Spinal cord (tissue), 10 donors: ENCODE results near the gene GP1BB. TPM values are rescaled to one million over a fixed set of nuclear protein-coding genes. Genes with fewer than 3 reads are reported as not detected.

Experiments
- DNase-seq, 6 donors: peaks; one replicate each; pipeline versions ENCODE4 v3.0.0 to v3.0.0-alpha.2; 2013 to 2015; ENCODE audit warnings: low spot score in 6 of 6, low read depth in 4 of 6
- H3K27ac ChIP-seq: one replicate; pipeline ENCODE4 v1.5.1; 2013; ENCODE audit warnings: low read depth, low read length, control low read depth
- H3K27me3 ChIP-seq: one replicate; pipeline ENCODE4 v1.6.1; 2013; ENCODE audit warnings: low read length; ENCODE audit not compliant: control insufficient read depth, insufficient read depth
- H3K36me3 ChIP-seq: one replicate; pipeline ENCODE4 v1.6.1; 2013; ENCODE audit warnings: low read length; ENCODE audit not compliant: control insufficient read depth, insufficient read depth
- H3K4me1 ChIP-seq: one replicate; pipeline ENCODE4 v1.6.1; 2013; ENCODE audit warnings: low read length; ENCODE audit not compliant: control insufficient read depth, insufficient read depth
- H3K4me3 ChIP-seq: one replicate; pipeline ENCODE4 v1.5.1; 2013; ENCODE audit warnings: low read depth, low read length, control low read depth
- H3K9me3 ChIP-seq: one replicate; pipeline ENCODE4 v1.6.1; 2013; ENCODE audit warnings: low read length; ENCODE audit not compliant: control insufficient read depth, insufficient read depth
- WGBS: methylation state at CpG from one replicate; pipeline ENCODE4 v1.1.5; 2013; ENCODE audit warnings: missing lambda C conversion rate; ENCODE audit not compliant: insufficient coverage; 5-methylcytosine and 5-hydroxymethylcytosine counted together
- polyA plus RNA-seq, 2 donors: library from polyadenylated mRNA; unstranded; fragments of 120-200 nt; gene quantifications; one replicate each; pipeline ENCODE4 v1.2.1, GENCODE V29; 2013; ENCODE audit not compliant: insufficient read length in 2 of 2
- total RNA-seq, 2 donors: library from RNA; depleted of rRNA in 1 of 2; stranded (reverse); fragments of 120-200 nt in 1 of 2; fragments of >200 nt in 1 of 2; gene quantifications; one replicate each; pipeline versions ENCODE4 v1.2.3 to v1.2.4, GENCODE V29; 2013 to 2014
- donor health status: healthy.

GP1BB gene
- total and polyA plus RNA-seq, 4 donors = 5.3 to 50.5 (median 27.1) TPM

GRCh38 chr22:19713245-19713644 is 10.1 kb upstream of the GP1BB start:
- Histone ChIP-seq H3K4me3 (no peak overlapping the region), H3K9me3 (no peaks in the 10 kb centered on the region), H3K4me1 (peaks cover 60% of the 10 kb centered on the region), H3K27ac (no peak overlapping the region), H3K36me3 (peaks cover 20% of the 10 kb centered on the region), H3K27me3 (no peaks in the 10 kb centered on the region)
- WGBS = 93% methylated on average over 4 of the region's 13 CpGs
- DNase-seq = no peak

- Histone ChIP-seq H3K9me3 (no peaks in the 10 kb centered on the region), H3K27me3 (no peaks in the 10 kb centered on the region), H3K4me3 (peak overlapping the region; percentile 38), H3K27ac (no peak overlapping the region), H3K36me3 (peaks cover 20% of the 10 kb centered on the region), H3K4me1 (peaks cover 64% of the 10 kb centered on the region)
- no peak for DNase-seq
- 20% methylated on average over 38 of the region's 38 CpGs for WGBS
Observed at GRCh38 chr22:19713650-19714311, 9.6 kb upstream of the GP1BB start.

DNA sequence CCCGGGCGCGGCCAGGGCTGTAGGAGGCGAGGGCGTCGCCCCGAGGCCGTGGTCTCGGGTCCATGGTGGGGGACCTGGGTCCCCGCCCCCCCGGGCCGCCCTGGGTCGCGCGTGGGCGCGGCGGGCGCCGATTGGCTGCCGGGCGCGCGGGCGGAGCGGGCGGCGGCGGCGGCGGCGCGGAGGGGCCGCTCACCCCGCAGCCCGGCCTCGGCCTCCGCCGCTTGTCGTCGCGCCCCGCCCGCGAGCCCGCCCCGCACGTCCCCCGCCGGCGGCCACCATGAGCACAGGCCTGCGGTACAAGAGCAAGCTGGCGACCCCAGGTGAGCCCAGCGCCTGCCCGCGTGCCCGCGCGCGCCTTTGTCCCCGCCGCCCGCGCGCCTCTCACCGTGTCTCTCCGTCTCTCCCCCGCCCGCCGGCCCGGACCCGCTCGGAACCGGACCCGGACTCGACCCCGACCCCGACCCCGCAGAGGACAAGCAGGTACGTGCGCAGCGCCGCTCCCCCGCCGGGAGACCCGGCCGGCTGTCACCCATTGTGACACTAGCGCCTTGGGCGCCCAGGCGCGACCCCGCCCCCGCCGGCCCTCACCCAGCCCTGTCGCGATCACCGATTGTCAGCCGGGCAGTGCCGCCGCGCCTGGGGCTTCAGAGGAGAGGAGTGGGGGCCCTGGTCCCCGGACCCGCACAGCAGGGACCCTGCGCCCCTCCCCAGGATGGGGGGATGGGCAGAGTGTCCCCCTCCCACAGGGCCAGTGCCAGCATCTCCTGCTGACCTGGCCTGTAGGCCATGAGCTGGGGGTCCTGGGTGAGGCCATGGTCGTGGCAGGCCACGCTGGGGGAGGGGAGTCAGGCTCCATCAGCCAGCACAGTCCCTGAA is 8.8 kb upstream of the GP1BB start, which contains the start of gene SEPTIN5:
Gene SEPTIN5 (plus strand): TSS at position 192 of the 876 bp plus-strand sequence. CDS start 86 bp downstream, at position 278.
- WGBS = under 1% methylated on average over 106 of the region's 106 CpGs
- Histone ChIP-seq H3K4me1 (peaks cover 62% of the 10 kb centered on the region), H3K27me3 (no peaks in the 10 kb centered on the region)

GRCh38 chr22:19715188-19715930 is 8.0 kb upstream of the GP1BB start:
- WGBS = 81% methylated on average over 4 of the region's 4 CpGs
- Histone ChIP-seq H3K4me3 (peak overlapping the region; percentile 46), H3K4me1 (peaks cover 59% of the 10 kb centered on the region), H3K9me3 (no peaks in the 10 kb centered on the region), H3K27ac (no peak overlapping the region), H3K36me3 (peaks cover 34% of the 10 kb centered on the region), H3K27me3 (peaks cover 3% of the 10 kb centered on the region)
- DNase-seq = no peak

More for the DNA sequence above, 8.8 kb upstream of the GP1BB start, which contains the start of gene SEPTIN5:
- Histone ChIP-seq H3K27ac (no peak within 1 kb of the TSS), H3K9me3 (no peaks in the 10 kb centered on the region), H3K4me3 (peak within 1 kb of the TSS; percentile 46), H3K36me3 (peaks cover 26% of the 10 kb centered on the region)
- DNase-seq = peak in 2 of 6 donors; percentile 61 to 72

DNA sequence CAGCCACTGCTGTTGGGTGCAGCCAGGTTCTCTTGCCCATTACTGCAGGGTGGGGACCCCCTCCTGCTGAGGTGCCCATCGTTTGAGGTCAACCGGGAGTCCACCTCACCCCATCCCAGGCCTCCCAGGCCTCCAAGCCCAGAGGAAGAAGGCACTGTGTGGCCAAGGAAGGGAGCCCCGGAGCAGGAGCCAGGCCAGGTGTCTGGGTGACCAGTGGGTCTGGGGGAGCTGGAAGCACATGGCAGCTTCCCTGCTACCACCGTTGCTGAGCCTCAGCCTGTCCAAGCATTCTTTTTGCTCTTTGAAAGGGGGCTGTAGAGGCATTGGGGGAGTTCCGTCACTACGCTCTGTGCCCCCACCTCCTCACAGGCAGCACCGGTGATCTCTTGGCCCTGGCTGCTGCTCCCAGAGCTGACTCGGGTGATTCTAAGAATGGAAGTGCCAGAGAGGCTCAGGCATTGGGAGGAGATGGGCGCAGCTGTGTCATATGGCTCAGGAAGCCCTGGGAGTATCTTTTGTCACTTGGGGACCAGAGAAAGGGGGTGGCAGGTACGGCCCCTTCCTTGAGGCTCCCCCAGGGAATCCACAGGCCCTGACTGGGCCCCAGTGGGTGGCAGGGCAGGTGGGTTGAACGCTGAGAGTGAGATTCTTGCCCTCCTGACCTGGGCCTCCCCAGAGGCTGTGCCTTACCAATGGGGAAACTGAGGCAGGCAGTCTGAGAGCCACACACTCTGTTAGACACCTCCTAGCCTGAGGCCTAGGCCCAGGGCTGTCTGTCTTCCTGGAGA is 7.1 kb upstream of the GP1BB start:
- Histone ChIP-seq H3K27me3 (peaks cover 7% of the 10 kb centered on the region), H3K36me3 (peaks cover 43% of the 10 kb centered on the region), H3K4me3 (no peak overlapping the region), H3K4me1 (peaks cover 59% of the 10 kb centered on the region), H3K27ac (no peak overlapping the region), H3K9me3 (no peaks in the 10 kb centered on the region)
- DNase-seq = no peak
- WGBS = 59% methylated on average over 9 of the region's 11 CpGs

DNA sequence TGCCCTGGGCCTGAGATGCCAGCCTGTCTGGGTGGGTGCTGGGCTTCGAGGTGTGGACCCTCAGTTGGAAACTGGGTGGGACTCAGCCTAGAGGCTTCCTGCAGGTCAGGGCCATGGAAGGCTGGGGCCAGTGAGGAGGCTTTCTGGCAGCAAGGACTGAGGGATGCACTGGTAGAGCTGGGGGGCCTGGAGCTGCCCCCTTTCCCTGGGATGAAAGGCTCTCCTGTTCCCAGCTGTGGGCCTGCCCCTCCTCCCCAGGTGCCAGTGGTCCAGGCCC is 6.6 kb upstream of the GP1BB start:
- Histone ChIP-seq H3K27ac (no peak overlapping the region), H3K4me3 (no peak overlapping the region), H3K36me3 (peaks cover 48% of the 10 kb centered on the region), H3K4me1 (peaks cover 64% of the 10 kb centered on the region), H3K27me3 (peaks cover 7% of the 10 kb centered on the region), H3K9me3 (no peaks in the 10 kb centered on the region)
- WGBS = 100% methylated on average over 1 of the region's 1 CpG
- no peak for DNase-seq

DNA sequence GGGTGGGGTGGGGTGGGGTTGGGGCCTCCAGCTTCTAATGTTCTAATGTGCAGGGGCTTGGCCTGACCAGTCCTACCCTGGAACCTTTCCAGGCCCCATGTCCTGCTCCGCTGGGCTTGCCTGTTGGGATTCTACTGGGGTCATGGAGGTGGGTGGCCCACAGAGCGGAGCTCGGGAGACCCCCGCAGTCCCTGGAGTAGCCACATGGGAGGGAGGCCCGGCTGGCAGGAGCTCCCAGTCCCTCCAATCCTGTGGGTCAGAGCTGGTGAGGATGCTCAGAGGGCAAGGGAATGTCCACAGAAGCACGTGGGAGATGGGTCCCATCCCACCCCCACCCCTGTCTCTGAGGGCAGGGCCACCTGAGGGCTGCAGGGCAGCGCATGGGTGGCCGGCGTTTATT is 6.2 kb upstream of the GP1BB start:
- WGBS = 79% methylated on average over 6 of the region's 9 CpGs
- H3K27ac ChIP-seq = no peak overlapping the region
- peaks cover 8% of the 10 kb centered on the region for H3K27me3 ChIP-seq
- peaks cover 67% of the 10 kb centered on the region for H3K4me1 ChIP-seq
- H3K4me3 ChIP-seq = no peak overlapping the region
- peaks cover 52% of the 10 kb centered on the region for H3K36me3 ChIP-seq
- no peak for DNase-seq
- H3K9me3 ChIP-seq = no peaks in the 10 kb centered on the region

- Histone ChIP-seq H3K27me3 (peaks cover 15% of the 10 kb centered on the region), H3K4me1 (peaks cover 74% of the 10 kb centered on the region), H3K36me3 (peaks cover 59% of the 10 kb centered on the region), H3K27ac (no peak overlapping the region), H3K4me3 (peak overlapping the region; percentile 28), H3K9me3 (no peaks in the 10 kb centered on the region)
- 7% methylated on average over 90 of the region's 96 CpGs for WGBS
- peak; percentile 40 to 90 (median 55) for DNase-seq
Observed at GRCh38 chr22:19717691-19718455, 5.5 kb upstream of the GP1BB start.
